ENCODE measurements around the gene LYPD1.

LYPD1 gene

DNA sequence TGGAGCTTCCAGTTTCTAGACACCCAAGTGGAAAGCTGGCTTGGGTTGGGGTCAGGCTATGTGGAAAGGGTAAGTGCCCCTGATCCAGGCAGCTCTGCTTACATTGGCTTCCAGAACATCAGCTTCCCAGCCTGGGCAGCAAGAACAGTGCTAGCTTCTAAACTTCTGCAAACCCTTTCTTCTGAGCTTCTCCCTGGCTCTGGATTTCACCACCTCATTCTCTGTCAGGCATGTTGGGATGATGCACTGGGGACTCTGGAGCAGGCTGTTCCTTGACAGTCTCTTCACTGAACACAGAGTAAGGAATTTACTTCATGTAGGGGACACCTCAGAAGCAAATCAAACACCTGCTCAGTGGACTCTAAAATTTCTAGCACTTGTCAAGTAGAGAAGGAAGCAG lies 72.8 kb downstream of the LYPD1 start:
- Histone ChIP-seq H3K9ac (ENCODE audit: low read length) (no peak overlapping the region), H3K4me3 (ENCODE audit: low read length) (no peak overlapping the region), H3K4me2 (ENCODE audit: low read length) (no peak overlapping the region), H2AK5ac (ENCODE audit: low read length) (no peak overlapping the region), H3K4ac (ENCODE audit: low read depth, low read length) (no peak overlapping the region), H2BK15ac (replicated peaks; ENCODE audit: low read depth) (no peak overlapping the region), H3K79me2 (ENCODE audit: control insufficient read depth, insufficient read depth, low read length) (no peaks in the 10 kb centered on the region), H3K79me1 (ENCODE audit: low read length) (no peaks in the 10 kb centered on the region), H3K27me3 (ENCODE audit: insufficient read depth, low read length, poor library complexity) (no peaks in the 10 kb centered on the region), H4K8ac (ENCODE audit: low read depth, low read length) (no peak overlapping the region), H3K18ac (ENCODE audit: low read length) (no peak overlapping the region), H3K27ac (ENCODE audit: low read depth, low read length) (no peak overlapping the region), H3K56ac (ENCODE audit: low read length) (no peak overlapping the region), H3K23ac (ENCODE audit: low read length) (no peak overlapping the region), H4K5ac (ENCODE audit: low read length) (no peak overlapping the region), H3K4me1 (ENCODE audit: control insufficient read depth, low read depth, low read length) (peaks cover 13% of the 10 kb centered on the region), H3K36me3 (ENCODE audit: control insufficient read depth, insufficient read depth, low read length) (no peaks in the 10 kb centered on the region), H2BK5ac (ENCODE audit: low read length) (no peak overlapping the region), H2BK120ac (ENCODE audit: low read depth, low read length) (no peak overlapping the region)
- DNase-seq = no peak

- Histone ChIP-seq H3K4me3 (ENCODE audit: low read length) (no peak overlapping the region), H3K23ac (ENCODE audit: low read length) (no peak overlapping the region), H3K27ac (ENCODE audit: low read depth, low read length) (no peak overlapping the region), H2BK15ac (replicated peaks; ENCODE audit: low read depth) (no peak overlapping the region), H4K8ac (ENCODE audit: low read depth, low read length) (no peak overlapping the region), H2BK5ac (ENCODE audit: low read length) (no peak overlapping the region), H2BK120ac (ENCODE audit: low read depth, low read length) (no peak overlapping the region), H3K9ac (ENCODE audit: low read length) (no peak overlapping the region), H3K18ac (ENCODE audit: low read length) (no peak overlapping the region), H3K79me2 (ENCODE audit: control insufficient read depth, insufficient read depth, low read length) (no peaks in the 10 kb centered on the region), H3K4me1 (ENCODE audit: control insufficient read depth, low read depth, low read length) (peaks cover 15% of the 10 kb centered on the region), H3K36me3 (ENCODE audit: control insufficient read depth, insufficient read depth, low read length) (no peaks in the 10 kb centered on the region), H3K27me3 (ENCODE audit: insufficient read depth, low read length, poor library complexity) (no peaks in the 10 kb centered on the region), H4K5ac (ENCODE audit: low read length) (no peak overlapping the region), H3K4me2 (ENCODE audit: low read length) (no peak overlapping the region), H2AK5ac (ENCODE audit: low read length) (no peak overlapping the region), H3K56ac (ENCODE audit: low read length) (no peak overlapping the region), H3K4ac (ENCODE audit: low read depth, low read length) (no peak overlapping the region), H3K79me1 (ENCODE audit: low read length) (no peaks in the 10 kb centered on the region)
- no peak for DNase-seq
- WGBS (ENCODE audit: extremely low coverage, insufficient coverage, low lambda C conversion rate) = no CpG with 5 or more reads among the region's 2 CpGs
These were observed 74.3 kb downstream of the LYPD1 start for GRCh38 chr2:132595693-132596092.

- Histone ChIP-seq H3K79me2 (ENCODE audit: control insufficient read depth, insufficient read depth, low read length) (no peaks in the 10 kb centered on the region), H3K27ac (ENCODE audit: low read depth, low read length) (no peak overlapping the region), H2BK5ac (ENCODE audit: low read length) (no peak overlapping the region), H4K5ac (ENCODE audit: low read length) (no peak overlapping the region), H3K9ac (ENCODE audit: low read length) (no peak overlapping the region), H3K27me3 (ENCODE audit: insufficient read depth, low read length, poor library complexity) (no peaks in the 10 kb centered on the region), H3K18ac (ENCODE audit: low read length) (no peak overlapping the region), H3K4me1 (ENCODE audit: control insufficient read depth, low read depth, low read length) (peaks cover 15% of the 10 kb centered on the region), H4K8ac (ENCODE audit: low read depth, low read length) (no peak overlapping the region), H2AK5ac (ENCODE audit: low read length) (no peak overlapping the region), H3K56ac (ENCODE audit: low read length) (no peak overlapping the region), H3K23ac (ENCODE audit: low read length) (no peak overlapping the region), H3K79me1 (ENCODE audit: low read length) (no peaks in the 10 kb centered on the region), H3K4me3 (ENCODE audit: low read length) (no peak overlapping the region), H3K36me3 (ENCODE audit: control insufficient read depth, insufficient read depth, low read length) (no peaks in the 10 kb centered on the region), H3K4me2 (ENCODE audit: low read length) (no peak overlapping the region), H3K4ac (ENCODE audit: low read depth, low read length) (no peak overlapping the region), H2BK15ac (replicated peaks; ENCODE audit: low read depth) (no peak overlapping the region), H2BK120ac (ENCODE audit: low read depth, low read length) (no peak overlapping the region)
- no CpG with 5 or more reads among the region's 6 CpGs for whole genome bisulfite sequencing (ENCODE audit: extremely low coverage, insufficient coverage, low lambda C conversion rate)
- no peak for DNase-seq
These were observed 74.8 kb downstream of the LYPD1 start for GRCh38 chr2:132595186-132595585.
